GM12891 (cell line): ENCODE data around the gene TMCO4.

Experiments
- PAX5 ChIP-seq: IDR thresholded peaks from 2 replicates; pipeline ENCODE4 v1.6.1; 2011; ENCODE audit warnings: low read length, moderate library complexity, mild to moderate bottlenecking; ENCODE audit not compliant: insufficient read depth, severe bottlenecking
- POLR2A ChIP-seq: IDR thresholded peaks from 2 replicates; pipeline ENCODE4 v1.6.1; 2011; ENCODE audit warnings: low read depth, low read length, control low read depth
- POLR2AphosphoS5 ChIP-seq: IDR thresholded peaks from 2 replicates; pipeline ENCODE4 v1.6.1; 2011; ENCODE audit warnings: low read depth, low read length, control low read depth
- POU2F2 ChIP-seq: IDR thresholded peaks from 2 replicates; pipeline ENCODE4 v1.6.1; 2011; ENCODE audit warnings: low read depth, mild to moderate bottlenecking, control low read depth, low read length, moderate library complexity
- SPI1 ChIP-seq: IDR thresholded peaks from 2 replicates; pipeline ENCODE4 v1.6.1; 2011; ENCODE audit warnings: low read depth, low read length, control low read depth
- TAF1 ChIP-seq: IDR thresholded peaks from 2 replicates; pipeline ENCODE4 v1.6.1; 2011; ENCODE audit warnings: low read depth, low read length, control low read depth

GRCh38 chr1:19650416-19651140, 149.1 kb downstream of the TMCO4 start:
- no peak for TF ChIP-seq POLR2AphosphoS5
- no peak for TF ChIP-seq POU2F2
- TF ChIP-seq POLR2A, result no peak
- TF ChIP-seq SPI1, result no peak
- no peak for TF ChIP-seq TAF1
- TF ChIP-seq PAX5, result no peak
